OCI-M1 (cell line): Measurements from ENCODE around the gene FAM151A.

Experiments used
- DNase-seq: peaks from one replicate; lab custom pipeline; 2025; lab: John Stamatoyannopoulos, UW

The FAM151A gene

GRCh38 chr1:54623216-54624007, at the start of gene FAM151A:
Gene FAM151A, minus strand, starts transcription at chr1:54623525. Its CDS starts 130 bp downstream, at chr1:54623395.
- no peak for DNase-seq

GRCh38 chr1:54671985-54672608, 48.8 kb upstream of the FAM151A start:
- DNase-seq: peak; percentile 67

DNA sequence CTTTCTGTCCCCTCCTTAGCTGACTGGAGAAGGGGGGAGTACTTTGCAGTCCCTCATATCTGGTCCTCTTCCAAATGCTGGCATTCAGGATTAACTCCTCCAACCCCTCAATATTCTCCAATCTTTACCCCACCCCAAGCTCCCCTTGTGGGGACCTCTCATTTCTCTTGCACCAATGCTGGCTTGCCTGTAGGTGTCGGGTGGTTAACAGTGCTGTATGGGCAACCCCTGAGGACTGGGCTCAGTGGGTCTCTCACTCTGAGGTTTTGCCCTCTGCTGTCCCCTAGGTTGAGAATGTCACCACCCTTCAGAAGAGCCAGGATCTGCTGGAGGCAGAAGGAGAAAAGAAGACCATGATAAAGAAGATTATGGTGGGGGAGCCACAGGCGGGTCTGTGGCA, 45.2 kb upstream of the FAM151A start:
- no peak for DNase-seq

GRCh38 chr1:54667797-54668196, 44.5 kb upstream of the FAM151A start:
- no peak for DNase-seq

GRCh38 chr1:54666333-54666732, 43.0 kb upstream of the FAM151A start:
- no peak for DNase-seq

DNA sequence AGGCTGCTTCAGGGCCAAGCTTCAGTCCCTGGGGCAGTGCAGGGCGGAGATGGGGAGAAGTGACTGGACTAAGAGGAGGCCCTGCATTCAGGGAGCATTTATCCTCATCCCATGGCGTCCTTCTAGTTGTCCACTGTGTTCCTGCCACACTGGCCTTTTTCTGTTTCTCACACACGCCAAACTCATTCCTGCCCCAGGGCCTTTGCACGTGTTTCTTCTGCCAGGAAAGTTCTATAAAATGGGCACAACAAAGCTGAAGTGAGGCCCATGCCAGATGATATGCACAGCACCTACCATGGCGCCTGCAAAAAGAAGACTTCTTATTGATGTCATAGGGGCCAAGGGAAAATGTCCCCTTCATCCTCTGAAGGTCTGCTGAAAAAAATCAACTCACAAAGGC, 42.5 kb upstream of the FAM151A start:
- DNase-seq: no peak

- DNase-seq: no peak
These were observed 41.0 kb upstream of the FAM151A start for GRCh38 chr1:54664364-54664763.

DNA sequence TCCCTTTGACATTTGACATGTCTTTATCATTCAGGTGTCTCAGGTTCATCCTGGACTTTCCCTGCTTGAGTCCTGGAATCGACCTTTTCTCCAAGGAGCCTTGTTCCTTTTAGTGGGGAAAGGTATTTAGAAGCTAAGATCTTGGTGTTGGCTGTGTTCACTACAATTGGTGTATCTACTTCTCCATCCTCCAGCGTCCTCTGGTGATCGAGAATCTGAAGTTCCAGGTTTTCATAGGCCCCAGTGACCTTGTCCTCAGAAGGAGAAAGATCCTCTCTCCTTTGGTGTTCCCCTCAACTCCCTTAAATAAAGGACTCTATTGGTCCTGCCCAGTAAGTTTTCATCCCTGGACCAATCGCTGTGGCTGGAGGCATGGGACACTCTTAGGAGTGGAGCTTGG, 40.4 kb upstream of the FAM151A start:
- DNase-seq: peak; percentile 30

GRCh38 chr1:54658164-54658913, 35.0 kb upstream of the FAM151A start:
- no peak for DNase-seq

- no peak for DNase-seq
These were observed 29.7 kb upstream of the FAM151A start for GRCh38 chr1:54653036-54653435.

DNA sequence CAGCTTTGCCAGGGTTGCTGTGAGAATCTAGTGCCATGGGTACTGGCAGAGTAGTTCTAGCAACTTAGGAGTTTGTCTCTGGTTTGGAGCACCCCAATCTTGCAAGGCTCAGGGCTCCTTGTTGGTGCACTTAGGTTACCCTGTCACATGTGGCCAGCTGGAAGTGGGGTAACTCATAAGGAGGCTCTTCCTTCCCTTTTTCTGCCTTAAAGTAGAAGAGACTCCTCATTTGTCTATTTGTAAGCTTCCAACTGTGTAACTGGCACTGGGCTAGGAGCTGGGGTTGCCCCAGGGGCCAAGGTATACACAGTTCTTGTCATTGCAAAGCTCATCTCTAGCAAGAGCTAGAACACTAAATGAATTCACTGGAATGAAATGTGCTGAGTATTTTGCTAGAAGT, 28.8 kb upstream of the FAM151A start:
- DNase-seq: no peak

- no peak for DNase-seq
These were observed 28.3 kb upstream of the FAM151A start for GRCh38 chr1:54651608-54652007.

- no peak for DNase-seq
These were observed 27.1 kb upstream of the FAM151A start for GRCh38 chr1:54650417-54650816.

- no peak for DNase-seq
These were observed 26.6 kb upstream of the FAM151A start for GRCh38 chr1:54649921-54650320.

DNA sequence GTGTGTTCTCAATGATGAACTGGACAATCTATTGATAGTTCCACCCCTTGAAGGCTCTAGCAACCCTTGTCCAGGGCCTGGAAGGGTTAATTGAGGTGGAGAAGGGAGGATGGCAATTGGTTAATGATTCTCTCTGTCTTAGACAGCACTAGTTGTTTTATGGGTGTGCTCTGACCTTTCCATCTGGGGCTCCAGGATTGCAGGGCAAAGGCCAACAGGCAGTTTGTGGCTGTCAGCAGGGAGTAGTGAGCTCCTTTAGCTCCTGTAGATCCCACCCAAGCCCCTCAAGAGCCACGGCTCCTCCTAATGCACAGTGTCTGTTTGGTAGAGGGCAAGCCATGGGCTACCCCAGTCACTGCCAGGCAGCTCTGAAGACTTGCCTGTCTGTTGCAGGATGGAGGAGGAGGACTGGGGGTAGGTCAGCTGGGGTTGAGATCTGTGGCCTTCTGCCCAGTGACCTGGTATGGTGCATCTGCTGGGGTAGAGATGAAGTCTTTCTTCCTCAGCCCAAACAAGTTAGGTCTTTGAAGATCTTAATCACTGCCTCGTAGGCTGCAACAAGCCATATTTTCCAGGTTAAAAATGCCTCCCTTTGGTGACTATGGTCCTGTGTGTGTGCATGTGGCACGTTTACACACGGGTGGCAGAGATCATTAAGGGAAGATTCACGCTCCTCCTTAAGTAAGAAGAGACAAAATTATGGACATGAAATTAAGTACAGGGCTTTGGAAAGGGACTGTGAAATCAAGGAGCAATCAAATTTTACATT, 26.0 kb upstream of the FAM151A start:
- no peak for DNase-seq

GRCh38 chr1:54645806-54646676, 22.7 kb upstream of the FAM151A start:
- no peak for DNase-seq

DNA sequence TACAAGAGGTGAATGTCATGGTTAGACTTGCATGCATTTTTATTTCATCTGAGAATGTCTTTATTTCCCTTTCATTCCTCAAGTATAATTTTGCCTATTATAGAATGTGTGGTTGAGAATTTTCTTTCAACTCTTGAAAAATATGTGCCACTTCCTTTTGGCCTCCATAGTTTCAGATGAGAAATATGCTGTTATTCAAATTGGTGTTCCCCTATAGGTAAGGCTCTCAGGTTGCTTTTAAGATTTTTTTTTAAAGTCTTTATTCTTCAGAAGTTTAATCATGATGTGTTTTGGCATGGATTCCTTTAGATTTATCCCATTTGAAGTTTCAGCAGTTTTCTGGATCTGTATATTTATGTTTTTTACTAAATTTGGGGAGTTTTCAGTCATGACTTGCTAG, 20.4 kb upstream of the FAM151A start:
- DNase-seq: peak; percentile 21

- DNase-seq: no peak
These were observed 17.8 kb upstream of the FAM151A start, which contains the start of gene MROH7 for GRCh38 chr1:54640863-54641836. Gene MROH7, plus strand, starts transcription at chr1:54641786. Its CDS starts 11,141 bp downstream, at chr1:54652927.

DNA sequence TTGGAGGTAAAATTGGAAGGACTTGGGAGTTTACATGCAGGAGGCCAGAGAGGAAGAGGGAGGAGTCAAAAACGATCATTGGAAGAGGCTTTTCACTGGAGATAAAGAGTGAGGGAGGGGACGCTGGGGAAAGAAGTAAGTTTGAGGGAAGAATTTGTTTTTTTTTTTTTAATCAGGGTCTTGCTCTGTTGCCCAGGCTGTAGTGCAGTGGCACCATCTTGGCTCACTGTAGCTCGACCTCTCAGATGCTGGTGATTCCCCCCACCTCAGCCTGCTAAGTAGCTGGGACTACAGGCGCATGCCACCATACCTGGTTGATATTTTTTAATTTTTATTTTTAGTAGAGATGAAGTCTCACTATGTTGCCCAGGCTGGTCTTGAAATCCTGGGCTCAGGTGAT, 17.0 kb upstream of the FAM151A start:
- no peak for DNase-seq
